Ovary (tissue), 9 donors: Measurements from ENCODE around the gene STAT3. TPM values are rescaled to one million over a fixed set of nuclear protein-coding genes. Genes with fewer than 3 reads are reported as not detected.

Source experiments
- DNase-seq, 5 donors: peaks; one replicate each; pipeline ENCODE4 v3.0.0-alpha.2; 2019 to 2020
- H3K27ac ChIP-seq, 2 donors: fragments of 200-600 bp; one replicate each; pipeline versions ENCODE4 v1.5.1 to v1.8.0; 2019 to 2022
- H3K27me3 ChIP-seq: fragments of 200-600 bp; one replicate; pipeline ENCODE4 v1.8.0; 2022
- H3K36me3 ChIP-seq: fragments of 200-600 bp; sonication (generic); one replicate; pipeline ENCODE4 v1.5.1; 2019
- H3K4me1 ChIP-seq: one replicate; pipeline ENCODE4 v1.8.1; 2013; ENCODE audit warnings: mild to moderate bottlenecking, moderate library complexity; ENCODE audit not compliant: insufficient read depth
- H3K4me3 ChIP-seq: fragments of 200-600 bp; sonication (generic); one replicate; pipeline ENCODE4 v1.5.1; 2017
- H3K9me3 ChIP-seq, 2 donors: fragments of 200-600 bp in 1 of 2; sonication (generic) in 1 of 2; one replicate each; pipeline versions ENCODE4 v1.5.1 to v1.8.1; 2013 to 2019; ENCODE audit warnings: mild to moderate bottlenecking in 1 of 2, moderate library complexity in 1 of 2
- EP300 ChIP-seq: sonication (generic); formaldehyde crosslinking; IDR thresholded peaks from one replicate; pipeline ENCODE4 v1.6.1; 2017; ENCODE audit warnings: antibody characterized with exemption
- POLR2A ChIP-seq: fragments of 450-650 bp; IDR thresholded peaks from one replicate; pipeline ENCODE4 v1.6.1; 2017; ENCODE audit warnings: antibody characterized with exemption, mild to moderate bottlenecking, moderate library complexity
- WGBS, 3 donors: extraction: QIAGEN DNeasy Blood & Tissue Kit in 1 of 3; methylation state at CpG; one replicate each; pipeline versions ENCODE4 v1.1.5 to v1.1.7; 2013 to 2017; 5-methylcytosine and 5-hydroxymethylcytosine counted together
- intact Hi-C, 4 donors: fragments of 100-400 bp; cut with DNase I; formaldehyde crosslinking; loops; one replicate each; pipeline versions ENCODE4 v1.11.0 to v1.15.1; 2022 to 2023
- polyA plus RNA-seq, 2 donors: library from polyadenylated mRNA; stranded (reverse); fragments of 200-250 nt in 1 of 2; fragments of 350-450 nt in 1 of 2; fragmentation: Illumina TruSeq in 1 of 2; extraction: RNeasy Lipid Tissue Mini Kit (QIAGEN cat#74804) in 1 of 2; gene quantifications; one replicate each; pipeline ENCODE4 v1.2.3, GENCODE V29; 2013 to 2014
- total RNA-seq, 7 donors: library from RNA; depleted of rRNA in 2 of 7; stranded (reverse); fragments of >200 nt in 2 of 7; fragmentation: NEBNext Ultra II Directional in 3 of 7; extraction: Animal tissue kit (Norgen Biotek cat#: 25700) in 3 of 7; gene quantifications; one replicate each; pipeline versions ENCODE4 v1.1.0 to v1.2.4, GENCODE V29; 2016 to 2023
- TF ChIP-seq, protein P1 (sequence below), 3 donors: fragments of 450-650 bp in 2 of 3; fragments of 200-600 bp in 1 of 3; IDR thresholded peaks; one replicate each; pipeline versions ENCODE4 v1.5.1 to v1.8.0; 2016 to 2022; ENCODE audit warnings: antibody characterized with exemption in 3 of 3, mild to moderate bottlenecking in 1 of 3
- donor health status: DM: no; HTN: no; CAD: no; lungs with moderate emphysema.
- donor health status: DM: no; HTN: no; CAD: no.
- donor health status: Bipolar disorder and iron deficiency.
- donor health status: DM: yes; HTN: yes; CAD: no.
- donor health status: DM: no; HTN: no; CAD: no.
- donor health status: DM: yes; HTN: yes; CAD: no.

The STAT3 gene
- total and polyA plus RNA-seq, 9 donors, result 58.3 to 301 (median 192) TPM

- peak overlapping the region; percentile 70 for H3K4me3 ChIP-seq
- no peaks in the 10 kb centered on the region for H3K9me3 ChIP-seq
- WGBS, 3 donors, result 6 to 16% (median 10%) methylated on average over 14 of the region's 14 CpGs
- intact Hi-C loops, result loop anchor here in 1 of 4 donors (5.0 kb wide), 1 partner anchor 1350 kb away; no protein-coding TSS in a partner anchor
- DNase-seq, result peak; percentile 50 to 72 (median 65)
- H3K27ac ChIP-seq, result peak overlapping the region; percentile 70 to 87
- no peaks in the 10 kb centered on the region for H3K36me3 ChIP-seq
- H3K4me1 ChIP-seq, result peaks cover 14% of the 10 kb centered on the region
- H3K27me3 ChIP-seq, result no peaks in the 10 kb centered on the region
- TF ChIP-seq EP300 (no peak), POLR2A (no peak)
- TF ChIP-seq, protein P1, sequence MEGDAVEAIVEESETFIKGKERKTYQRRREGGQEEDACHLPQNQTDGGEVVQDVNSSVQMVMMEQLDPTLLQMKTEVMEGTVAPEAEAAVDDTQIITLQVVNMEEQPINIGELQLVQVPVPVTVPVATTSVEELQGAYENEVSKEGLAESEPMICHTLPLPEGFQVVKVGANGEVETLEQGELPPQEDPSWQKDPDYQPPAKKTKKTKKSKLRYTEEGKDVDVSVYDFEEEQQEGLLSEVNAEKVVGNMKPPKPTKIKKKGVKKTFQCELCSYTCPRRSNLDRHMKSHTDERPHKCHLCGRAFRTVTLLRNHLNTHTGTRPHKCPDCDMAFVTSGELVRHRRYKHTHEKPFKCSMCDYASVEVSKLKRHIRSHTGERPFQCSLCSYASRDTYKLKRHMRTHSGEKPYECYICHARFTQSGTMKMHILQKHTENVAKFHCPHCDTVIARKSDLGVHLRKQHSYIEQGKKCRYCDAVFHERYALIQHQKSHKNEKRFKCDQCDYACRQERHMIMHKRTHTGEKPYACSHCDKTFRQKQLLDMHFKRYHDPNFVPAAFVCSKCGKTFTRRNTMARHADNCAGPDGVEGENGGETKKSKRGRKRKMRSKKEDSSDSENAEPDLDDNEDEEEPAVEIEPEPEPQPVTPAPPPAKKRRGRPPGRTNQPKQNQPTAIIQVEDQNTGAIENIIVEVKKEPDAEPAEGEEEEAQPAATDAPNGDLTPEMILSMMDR (IDR thresholded peaks at IDR 0.05), result no peak
Observed at GRCh38 chr17:42287305-42287976, 100.8 kb downstream of the STAT3 start.

- no peaks in the 10 kb centered on the region for H3K9me3 ChIP-seq
- H3K27ac ChIP-seq, result peak overlapping the region; percentile 70 to 87
- H3K4me1 ChIP-seq, result peaks cover 14% of the 10 kb centered on the region
- peak overlapping the region; percentile 4 for H3K4me3 ChIP-seq
- peak in 4 of 5 donors; percentile 35 to 51 (median 42) for DNase-seq
- 33 to 47% (median 38%) methylated on average over 5 of the region's 5 CpGs for WGBS, 3 donors
- H3K27me3 ChIP-seq, result no peaks in the 10 kb centered on the region
- intact Hi-C loops, result loop anchor here in 1 of 4 donors (5.0 kb wide), 1 partner anchor 1351 kb away; no protein-coding TSS in a partner anchor
- no peaks in the 10 kb centered on the region for H3K36me3 ChIP-seq
- no peak for TF ChIP-seq EP300
- no peak for TF ChIP-seq POLR2A
- TF ChIP-seq, protein P1 (IDR thresholded peaks at IDR 0.05), result no peak
Observed at GRCh38 chr17:42286411-42287221, 101.6 kb downstream of the STAT3 start.

DNA sequence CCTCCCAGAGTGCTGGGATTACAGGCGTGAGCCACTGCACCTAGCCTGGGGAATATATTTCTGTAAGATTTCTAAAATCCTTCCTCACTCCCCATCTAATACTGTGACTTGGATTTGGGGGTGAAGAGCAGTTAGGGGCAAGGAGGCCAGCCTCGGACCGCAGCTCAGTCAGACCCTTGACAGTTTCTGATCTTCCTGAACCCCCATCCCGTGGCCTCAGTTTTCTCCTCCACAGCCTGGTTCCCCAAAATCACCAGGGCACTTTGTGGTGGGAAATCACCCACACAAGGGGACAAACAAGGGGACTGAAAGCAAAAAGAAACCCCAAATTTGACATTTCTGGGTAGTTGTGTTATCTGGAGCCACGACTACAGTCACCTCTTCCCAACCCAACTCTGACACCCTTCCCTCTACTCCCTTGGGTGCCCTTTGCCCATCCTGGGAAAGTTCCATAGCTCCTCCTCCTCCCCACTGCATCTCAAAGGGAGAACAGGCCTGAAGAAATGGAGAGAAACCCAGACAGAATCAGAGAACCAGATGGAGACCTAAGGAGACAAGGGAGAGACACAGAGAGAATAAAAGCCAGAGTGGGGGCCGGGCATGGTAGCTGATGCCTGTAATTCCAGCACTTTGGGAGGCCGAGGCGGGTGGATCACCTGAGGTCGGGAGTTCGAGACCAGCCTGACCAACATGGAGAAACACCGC lies 102.7 kb downstream of the STAT3 start:
- H3K4me1 ChIP-seq, result peaks cover 14% of the 10 kb centered on the region
- H3K27ac ChIP-seq, result no peak overlapping the region
- WGBS, 3 donors, result 90 to 94% (median 90%) methylated on average over 11 of the region's 11 CpGs
- no peak overlapping the region for H3K4me3 ChIP-seq
- TF ChIP-seq, protein P1 (IDR thresholded peaks at IDR 0.05), result no peak
- no peak for TF ChIP-seq EP300
- TF ChIP-seq POLR2A, result no peak
- intact Hi-C loops, result loop anchor here in 1 of 4 donors (5.0 kb wide), 1 partner anchor 1352 kb away; no protein-coding TSS in a partner anchor
- H3K27me3 ChIP-seq, result no peaks in the 10 kb centered on the region
- no peaks in the 10 kb centered on the region for H3K36me3 ChIP-seq
- DNase-seq, result peak in 4 of 5 donors; percentile 13 to 18 (median 15)
- H3K9me3 ChIP-seq, result no peaks in the 10 kb centered on the region

DNA sequence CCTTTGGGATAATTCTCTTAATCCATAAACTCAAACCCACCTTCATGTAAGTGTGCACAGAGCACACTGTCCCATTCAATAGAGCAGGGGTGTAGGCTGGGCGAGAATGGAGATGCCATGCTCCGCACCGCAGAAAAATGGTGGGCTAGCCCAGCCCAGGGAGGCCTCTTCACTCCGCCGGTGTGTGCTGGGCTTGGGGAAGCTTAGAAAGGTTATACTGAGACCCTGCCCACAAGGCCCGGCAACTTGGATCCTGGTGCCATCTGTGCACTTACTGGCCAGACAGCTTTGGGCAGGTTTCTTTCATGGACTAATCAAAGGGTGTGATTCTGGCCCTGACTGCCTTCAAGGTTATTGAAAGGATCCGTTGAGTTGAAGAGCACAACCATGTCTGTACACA lies 103.7 kb downstream of the STAT3 start:
- intact Hi-C loops, result no loop called here
- peak in 4 of 5 donors; percentile 12 to 25 (median 17) for DNase-seq
- WGBS, 3 donors, result 90 to 95% (median 92%) methylated on average over 7 of the region's 7 CpGs

More for the DNA sequence above, 103.7 kb downstream of the STAT3 start:
- Histone ChIP-seq H3K36me3 (no peaks in the 10 kb centered on the region), H3K4me1 (peaks cover 14% of the 10 kb centered on the region), H3K27me3 (no peaks in the 10 kb centered on the region), H3K27ac (no peak overlapping the region), H3K4me3 (no peak overlapping the region), H3K9me3 (no peaks in the 10 kb centered on the region)
- TF ChIP-seq, protein P1 (IDR thresholded peaks at IDR 0.05), result no peak
- TF ChIP-seq POLR2A (no peak), EP300 (no peak)
